Measurements from ENCODE around the gene GSTK1.
"Not testable (repeated sequence)": the region's sequence is repeated elsewhere in the genome, so short reads cannot be mapped to it uniquely, and the experiment has no call there.

GSTK1 gene

GRCh38 chr7:143271240-143271639, 8.0 kb downstream of the GSTK1 start:
- DNase-seq (ENCODE audit: low spot score) = no peak

GRCh38 chr7:143272871-143273270, 9.6 kb downstream of the GSTK1 start:
- DNase-seq (ENCODE audit: low spot score) = no peak

DNA sequence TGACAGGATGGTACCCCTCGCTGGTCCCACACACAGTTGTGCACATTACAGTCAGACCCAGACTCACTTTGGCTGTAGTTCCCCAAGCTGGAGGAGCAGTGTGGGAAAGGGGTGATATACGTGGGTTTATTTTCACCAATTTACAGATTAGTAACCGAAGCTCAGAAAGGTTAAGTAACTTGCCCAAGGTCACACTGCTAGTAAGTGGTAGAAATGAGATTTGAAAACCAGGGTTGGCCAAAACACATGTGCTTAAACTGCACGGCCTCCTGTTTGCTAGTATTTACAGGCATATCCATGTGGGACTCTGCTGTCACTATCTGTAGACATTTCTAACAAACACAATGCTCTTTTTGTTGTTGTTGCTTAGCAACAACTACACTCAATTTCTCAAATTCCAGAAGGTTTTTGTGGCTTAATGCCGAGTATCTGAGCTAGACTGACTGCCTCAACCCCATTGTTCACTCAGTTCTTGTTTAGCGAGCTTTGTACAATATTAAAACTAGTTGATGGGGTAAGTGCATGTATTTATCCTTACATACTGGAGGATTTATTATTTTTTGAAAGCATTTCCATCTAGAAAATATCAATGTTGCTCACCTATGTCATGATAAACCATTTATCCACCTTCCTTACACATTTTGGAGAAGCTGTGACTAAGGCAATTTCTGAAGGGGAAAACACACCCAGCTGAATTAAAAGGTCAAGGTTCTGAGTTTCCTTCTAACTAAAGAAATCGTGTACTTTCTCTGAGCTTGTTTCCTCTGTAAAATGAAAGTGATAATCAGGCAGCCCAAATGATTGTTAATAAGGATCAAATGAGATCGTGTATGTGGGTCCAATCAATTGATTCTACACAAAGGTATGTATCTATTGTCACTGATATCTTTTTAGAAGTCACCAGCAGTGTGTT, 16.2 kb downstream of the GSTK1 start:
- no peak for DNase-seq (ENCODE audit: low spot score)

DNA sequence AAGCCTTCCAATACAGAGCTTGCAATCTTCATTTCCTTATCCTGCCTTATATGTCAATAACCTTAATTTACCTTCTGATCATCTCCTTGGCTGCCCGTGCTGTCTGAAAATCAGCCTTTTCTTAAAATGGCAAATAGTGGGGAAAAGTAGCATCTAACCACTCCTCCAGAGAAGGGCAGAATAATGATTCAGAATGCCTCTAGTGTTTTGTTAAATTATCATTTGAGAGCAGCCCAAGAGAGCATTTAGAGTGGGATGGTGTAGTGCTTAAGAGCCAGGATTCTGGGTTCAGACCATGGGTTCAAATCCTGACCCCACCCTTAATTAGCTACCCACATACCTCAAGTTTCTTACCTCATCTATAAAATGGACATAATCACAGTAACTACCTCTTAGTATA, 16.9 kb downstream of the GSTK1 start:
- DNase-seq (ENCODE audit: low spot score) = no peak

GRCh38 chr7:143280566-143280965, 17.3 kb downstream of the GSTK1 start:
- DNase-seq (ENCODE audit: low spot score) = no peak

GRCh38 chr7:143281529-143281928, 18.3 kb downstream of the GSTK1 start:
- DNase-seq (ENCODE audit: low spot score) = no peak

- no peak for DNase-seq (ENCODE audit: low spot score)
Observed at GRCh38 chr7:143282124-143282523, 18.9 kb downstream of the GSTK1 start.

DNA sequence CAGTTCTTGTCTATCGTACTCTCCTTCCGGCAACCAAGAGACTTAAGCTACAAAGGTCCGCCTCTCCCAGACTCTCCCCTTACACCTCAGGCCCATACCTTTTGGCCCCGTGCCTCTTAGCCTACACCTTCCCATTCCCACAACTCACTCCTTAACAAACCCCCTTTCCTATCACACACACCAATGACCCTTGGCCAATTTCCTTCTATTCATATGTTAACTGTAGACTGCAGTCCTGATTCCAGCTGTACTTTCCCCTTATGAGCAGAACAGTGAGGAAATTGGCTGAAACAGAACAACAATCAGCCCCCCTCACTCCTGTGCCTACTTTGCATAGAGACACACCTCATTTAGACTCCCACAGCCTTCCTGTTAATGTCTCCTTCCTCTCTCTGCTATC, 20.1 kb downstream of the GSTK1 start:
- DNase-seq (ENCODE audit: low spot score) = no peak

GRCh38 chr7:143284591-143285469, 21.6 kb downstream of the GSTK1 start, which contains the start of gene TMEM139:
TMEM139 (plus strand) TSS chr7:143284958; CDS start chr7:143285958, 1,000 bp downstream.
- DNase-seq (ENCODE audit: low spot score) = no peak

DNA sequence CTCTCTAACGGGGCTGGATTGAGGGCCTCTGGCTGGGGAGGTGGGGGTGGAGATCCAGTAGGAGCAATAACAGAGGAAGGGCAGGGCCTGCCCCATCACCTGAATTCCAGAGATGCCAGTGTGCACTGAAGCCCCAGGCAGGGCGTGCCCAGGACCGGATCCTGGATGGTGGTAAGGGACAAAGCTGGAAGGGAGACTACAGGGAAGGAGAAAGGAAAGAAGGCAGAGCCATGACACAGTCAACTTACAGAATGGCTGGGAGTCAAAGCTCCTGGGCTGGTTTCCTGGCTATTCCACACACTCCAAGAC, 22.2 kb downstream of the GSTK1 start:
- no peak for DNase-seq (ENCODE audit: low spot score)

DNA sequence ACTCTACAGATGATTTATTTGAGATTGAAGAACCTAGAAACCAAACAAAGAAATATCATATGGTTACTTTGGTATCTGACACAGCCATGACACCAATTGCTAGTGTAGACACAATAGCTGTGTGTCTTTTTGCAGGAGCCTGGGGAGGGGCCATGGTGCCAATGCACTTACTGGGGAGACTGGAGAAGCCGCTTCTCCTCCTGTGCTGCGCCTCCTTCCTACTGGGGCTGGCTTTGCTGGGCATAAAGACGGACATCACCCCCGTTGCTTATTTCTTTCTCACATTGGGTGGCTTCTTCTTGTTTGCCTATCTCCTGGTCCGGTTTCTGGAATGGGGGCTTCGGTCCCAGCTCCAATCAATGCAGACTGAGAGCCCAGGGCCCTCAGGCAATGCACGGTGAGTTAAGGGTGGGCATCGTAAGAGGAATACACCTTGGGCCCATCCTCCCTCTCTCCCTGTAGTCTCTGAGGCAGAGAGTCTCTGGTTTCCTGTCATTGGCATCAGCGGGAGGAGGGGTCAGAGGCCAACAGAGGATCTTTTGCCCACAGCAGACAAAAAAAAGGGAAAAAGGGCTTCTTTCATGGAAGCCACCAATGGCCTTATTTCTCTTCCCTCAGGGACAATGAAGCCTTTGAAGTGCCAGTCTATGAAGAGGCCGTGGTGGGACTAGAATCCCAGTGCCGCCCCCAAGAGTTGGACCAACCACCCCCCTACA, 22.7 kb downstream of the GSTK1 start:
- DNase-seq (ENCODE audit: low spot score) = no peak

DNA sequence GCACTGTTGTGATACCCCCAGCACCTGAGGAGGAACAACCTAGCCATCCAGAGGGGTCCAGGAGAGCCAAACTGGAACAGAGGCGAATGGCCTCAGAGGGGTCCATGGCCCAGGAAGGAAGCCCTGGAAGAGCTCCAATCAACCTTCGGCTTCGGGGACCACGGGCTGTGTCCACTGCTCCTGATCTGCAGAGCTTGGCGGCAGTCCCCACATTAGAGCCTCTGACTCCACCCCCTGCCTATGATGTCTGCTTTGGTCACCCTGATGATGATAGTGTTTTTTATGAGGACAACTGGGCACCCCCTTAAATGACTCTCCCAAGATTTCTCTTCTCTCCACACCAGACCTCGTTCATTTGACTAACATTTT, 23.3 kb downstream of the GSTK1 start:
- DNase-seq (ENCODE audit: low spot score) = no peak

GRCh38 chr7:143287339-143287934, 24.2 kb downstream of the GSTK1 start:
- DNase-seq (ENCODE audit: low spot score) = no peak

- peak; percentile 98 for DNase-seq (ENCODE audit: low spot score)
Observed at GRCh38 chr7:143287935-143288826, 24.9 kb downstream of the GSTK1 start, which contains the start of gene CASP2. CASP2 (plus strand) TSS chr7:143288351; CDS start chr7:143288456, 105 bp downstream.

- DNase-seq (ENCODE audit: low spot score) = no peak
Observed at GRCh38 chr7:143288836-143289235, 25.6 kb downstream of the GSTK1 start.

GRCh38 chr7:143289421-143289820, 26.2 kb downstream of the GSTK1 start:
- DNase-seq (ENCODE audit: low spot score) = no peak

- DNase-seq (ENCODE audit: low spot score) = not testable (repeated sequence)
Observed at GRCh38 chr7:143289888-143290287, 26.6 kb downstream of the GSTK1 start.

- no peak for DNase-seq (ENCODE audit: low spot score)
Observed at GRCh38 chr7:143290293-143290692, 27.1 kb downstream of the GSTK1 start.

- no peak for DNase-seq (ENCODE audit: low spot score)
Observed at GRCh38 chr7:143292876-143293275, 29.6 kb downstream of the GSTK1 start.

DNA sequence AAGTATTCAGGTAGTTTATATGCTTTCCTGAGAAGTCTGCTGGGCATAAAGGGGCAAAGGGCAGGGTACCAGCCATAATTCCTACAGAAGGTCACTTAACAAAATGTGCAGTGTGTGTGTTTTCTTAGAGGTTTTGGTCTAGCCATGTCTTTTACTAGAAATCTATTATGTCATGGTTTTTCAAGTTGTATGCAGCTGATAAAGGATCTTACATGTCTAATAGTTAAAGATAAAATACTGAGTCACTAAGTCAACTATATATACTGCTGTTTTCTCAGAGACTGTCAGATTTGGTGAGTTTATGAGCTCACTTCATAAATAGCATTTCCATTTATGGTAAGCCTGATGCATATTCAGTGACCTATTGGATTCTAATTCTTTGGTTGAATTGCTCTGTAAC, 32.6 kb downstream of the GSTK1 start:
- no peak for DNase-seq (ENCODE audit: low spot score)

DNA sequence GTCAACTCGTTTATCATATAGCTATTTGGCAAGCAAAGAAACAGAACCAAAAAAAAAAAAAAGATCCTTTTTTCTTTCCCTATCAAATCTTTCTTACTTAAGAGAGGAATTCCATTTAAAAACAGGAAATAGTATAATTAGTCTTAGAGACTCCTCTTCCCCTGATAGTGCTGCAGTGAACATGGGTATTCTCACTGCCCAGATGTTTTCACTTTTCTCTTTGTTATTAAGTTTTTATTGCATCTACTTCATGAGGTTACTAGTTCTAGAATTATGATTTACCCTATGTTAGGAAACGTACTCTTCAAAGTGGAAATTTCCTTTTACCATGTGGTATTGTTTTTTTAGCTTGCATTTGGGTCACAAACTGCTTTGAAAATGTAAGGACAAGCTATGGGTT, 33.4 kb downstream of the GSTK1 start:
- DNase-seq (ENCODE audit: low spot score) = no peak
